Testis (tissue), 3 donors: Measurements from ENCODE around the gene PNPLA5. TPM values are rescaled to one million over a fixed set of nuclear protein-coding genes. Genes with fewer than 3 reads are reported as not detected.

Source experiments
- DNase-seq: peaks from one replicate; pipeline ENCODE4 v3.0.0-alpha.2; 2019
- H3K27ac ChIP-seq, 2 donors: fragments of 200-600 bp; sonication (generic); one replicate each; pipeline ENCODE4 v1.5.1; 2019
- H3K27me3 ChIP-seq: fragments of 200-600 bp; sonication (generic); one replicate; pipeline ENCODE4 v1.5.1; 2019
- H3K36me3 ChIP-seq: fragments of 200-600 bp; sonication (generic); one replicate; pipeline ENCODE4 v1.5.1; 2017; ENCODE audit warnings: low read depth; ENCODE audit errors: missing control alignments
- H3K4me1 ChIP-seq: fragments of 200-600 bp; sonication (generic); one replicate; pipeline ENCODE4 v1.5.1; 2019
- H3K4me3 ChIP-seq, 2 donors: fragments of 200-600 bp; sonication (generic); one replicate each; pipeline ENCODE4 v1.5.1; 2017 to 2019
- H3K9me3 ChIP-seq: fragments of 200-600 bp; sonication (generic); one replicate; pipeline ENCODE4 v1.5.1; 2017
- CTCF ChIP-seq, 3 experiments: fragments of 450-650 bp in 2 of 3; fragments of 200-600 bp in 1 of 3; sonication (generic) in 1 of 3; IDR thresholded peaks; one replicate each; pipeline ENCODE4 v1.5.1; 2016 to 2019; ENCODE audit warnings: antibody characterized with exemption in 3 of 3, mild to moderate bottlenecking in 2 of 3, moderate library complexity in 1 of 3
- POLR2A ChIP-seq: fragments of 450-650 bp; IDR thresholded peaks from one replicate; pipeline ENCODE4 v1.6.1; 2017; ENCODE audit warnings: antibody characterized with exemption, mild to moderate bottlenecking, moderate library complexity
- WGBS, 2 donors: methylation state at CpG; one replicate each; pipeline ENCODE4 v1.1.5; 2018; 5-methylcytosine and 5-hydroxymethylcytosine counted together
- intact Hi-C: fragments of 100-400 bp; cut with DNase I; formaldehyde crosslinking; loops from one replicate; pipeline ENCODE4 v1.15.1; 2023; ENCODE audit warnings: low total_unique reads
- polyA plus RNA-seq: library from polyadenylated mRNA; stranded (reverse); fragments of 350-450 nt; fragmentation: Illumina TruSeq; extraction: RNeasy Lipid Tissue Mini Kit (QIAGEN cat#74804); gene quantifications from one replicate; pipeline ENCODE4 v1.2.3, GENCODE V29; 2014; ENCODE audit warnings: low read depth, low replicate concordance; ENCODE audit not compliant: insufficient read depth
- total RNA-seq, 2 donors: library from RNA; depleted of rRNA; stranded (reverse); fragments of >200 nt; gene quantifications; one replicate each; pipeline ENCODE4 v1.2.3, GENCODE V29; 2016

Gene PNPLA5
- total and polyA plus RNA-seq, 3 donors from 2014 or later, result not detected

GRCh38 chr22:43860831-43861230 lies 31.0 kb downstream of the PNPLA5 start:
- no peaks in the 10 kb centered on the region for H3K27me3 ChIP-seq
- no peaks in the 10 kb centered on the region for H3K36me3 ChIP-seq
- H3K9me3 ChIP-seq, result no peaks in the 10 kb centered on the region
- DNase-seq, result no peak
- intact Hi-C loops, result no loop called here
- TF ChIP-seq CTCF (IDR thresholded peaks at IDR 0.05) (no peak), POLR2A (no peak)
- WGBS, 2 donors, result 59 to 83% methylated on average over 12 of the region's 12 CpGs
- H3K27ac ChIP-seq, result no peak overlapping the region
- H3K4me3 ChIP-seq, result no peak overlapping the region
- no peaks in the 10 kb centered on the region for H3K4me1 ChIP-seq

GRCh38 chr22:43860126-43860525 lies 31.7 kb downstream of the PNPLA5 start:
- no peak for DNase-seq
- TF ChIP-seq POLR2A (no peak), CTCF (IDR thresholded peaks at IDR 0.05) (no peak)

GRCh38 chr22:43859621-43860020 lies 32.2 kb downstream of the PNPLA5 start:
- no peak overlapping the region for H3K4me3 ChIP-seq
- intact Hi-C loops, result no loop called here
- DNase-seq, result no peak
- TF ChIP-seq POLR2A (no peak), CTCF (IDR thresholded peaks at IDR 0.05) (no peak)
- no peaks in the 10 kb centered on the region for H3K4me1 ChIP-seq
- H3K9me3 ChIP-seq, result no peaks in the 10 kb centered on the region
- H3K27ac ChIP-seq, result no peak overlapping the region
- no peaks in the 10 kb centered on the region for H3K36me3 ChIP-seq
- H3K27me3 ChIP-seq, result no peaks in the 10 kb centered on the region
- 82 to 88% methylated on average over 14 of the region's 14 CpGs for WGBS, 2 donors

More at GRCh38 chr22:43860126-43860525, 31.7 kb downstream of the PNPLA5 start:
- Histone ChIP-seq H3K9me3 (no peaks in the 10 kb centered on the region), H3K36me3 (no peaks in the 10 kb centered on the region), H3K27ac (no peak overlapping the region), H3K4me1 (no peaks in the 10 kb centered on the region), H3K27me3 (no peaks in the 10 kb centered on the region), H3K4me3 (no peak overlapping the region)
- 86 to 90% methylated on average over 10 to 11 of the region's 11 CpGs for WGBS, 2 donors
- intact Hi-C loops, result no loop called here

GRCh38 chr22:43859176-43859575 lies 32.6 kb downstream of the PNPLA5 start:
- Histone ChIP-seq H3K27me3 (no peaks in the 10 kb centered on the region), H3K27ac (no peak overlapping the region), H3K9me3 (no peaks in the 10 kb centered on the region), H3K4me3 (no peak overlapping the region), H3K4me1 (no peaks in the 10 kb centered on the region), H3K36me3 (no peaks in the 10 kb centered on the region)
- DNase-seq, result no peak
- intact Hi-C loops, result no loop called here
- WGBS, 2 donors, result 87 to 89% methylated on average over 7 of the region's 7 CpGs
- TF ChIP-seq CTCF (IDR thresholded peaks at IDR 0.05) (no peak), POLR2A (no peak)

- DNase-seq, result no peak
- TF ChIP-seq POLR2A, result no peak
- TF ChIP-seq CTCF (IDR thresholded peaks at IDR 0.05), result no peak
- Histone ChIP-seq H3K4me3 (no peak overlapping the region), H3K27ac (no peak overlapping the region), H3K9me3 (no peaks in the 10 kb centered on the region), H3K4me1 (no peaks in the 10 kb centered on the region), H3K36me3 (no peaks in the 10 kb centered on the region), H3K27me3 (no peaks in the 10 kb centered on the region)
- intact Hi-C loops, result no loop called here
- 83 to 84% methylated on average over 11 of the region's 11 CpGs for WGBS, 2 donors
Measured at GRCh38 chr22:43858156-43858895, 33.5 kb downstream of the PNPLA5 start.
